Measurements from ENCODE around the gene ENPP1. TPM values are rescaled to one million over a fixed set of nuclear protein-coding genes. Genes with fewer than 3 reads are reported as not detected.

ENPP1 gene
- total and polyA plus RNA-seq, 7 experiments from 2014 or later, result 0.07 to 0.69 (median 0.21) TPM; not detected in 3

DNA sequence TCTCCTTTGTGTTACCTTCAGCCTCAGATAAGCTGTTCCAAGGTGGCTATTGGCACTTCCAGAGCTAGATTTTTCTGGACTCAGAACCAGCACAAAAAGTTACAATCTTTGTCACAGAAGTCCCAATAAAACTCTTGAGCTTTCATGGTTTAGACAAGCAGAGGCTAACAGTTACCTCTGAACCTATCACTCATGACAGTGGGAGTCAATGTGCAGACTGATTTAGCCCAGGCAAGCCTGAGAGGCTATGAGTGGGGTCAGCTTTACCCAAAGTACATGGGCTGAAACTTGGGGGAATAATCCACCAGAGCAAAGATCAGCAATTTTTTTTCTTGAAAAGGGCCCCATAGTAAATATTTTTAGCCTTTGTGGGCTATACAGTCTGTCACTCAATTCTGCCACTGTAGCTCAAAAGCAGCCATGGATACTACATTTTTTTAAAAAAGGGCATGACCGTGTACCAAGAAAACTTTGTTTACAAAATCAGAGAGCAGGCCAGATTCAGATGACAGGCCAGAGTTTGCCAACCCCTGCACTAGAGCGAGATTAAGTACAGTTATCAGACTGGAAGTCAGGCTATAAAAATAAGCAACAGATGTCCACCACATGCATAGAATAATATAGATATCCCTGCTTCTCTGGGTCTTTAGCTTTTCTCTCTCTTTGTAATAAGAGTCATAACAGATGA, 123.4 kb downstream of the ENPP1 start:
- Histone ChIP-seq H3K36me3 (ENCODE audit: control insufficient read depth in 2 of 3, insufficient read depth in 3 of 3, low read length in 3 of 3) (no peaks in the 10 kb centered on the region), H3K27ac (ENCODE audit: low read depth, low read length) (no peak overlapping the region), H3K4me1 (ENCODE audit: control insufficient read depth in 2 of 2, insufficient read depth in 2 of 2, low read length in 2 of 2) (no peaks in the 10 kb centered on the region), H3K27me3 (ENCODE audit: control insufficient read depth in 2 of 2, insufficient read depth in 2 of 2, low read length in 2 of 2) (no peaks in the 10 kb centered on the region), H3K9me3 (ENCODE audit: control insufficient read depth in 2 of 3, low read length in 3 of 3) (no peaks in the 10 kb centered on the region), H3K4me3 (ENCODE audit: low read length) (no peak overlapping the region)
- Mint-ChIP-seq H3K36me3 (no peaks in the 10 kb centered on the region), H3K9me3 (no peaks in the 10 kb centered on the region), H3K27me3 (peaks cover 0 to 35% (median 20%) of the 10 kb centered on the region in 5 donors), H3K27ac (no peak overlapping the region), H3K4me1 (no peaks in the 10 kb centered on the region), H3K4me3 (no peak overlapping the region)
- POLR2A ChIA-PET, result no interaction called here
- DNase-seq (no peak), ATAC-seq (no peak)
- intact Hi-C loops (cut with micrococcal nuclease), result no loop called here
- CTCF ChIA-PET, result no interaction called here

- Histone ChIP-seq H3K36me3 (ENCODE audit: control insufficient read depth in 2 of 3, insufficient read depth in 3 of 3, low read length in 3 of 3) (no peaks in the 10 kb centered on the region), H3K27me3 (ENCODE audit: control insufficient read depth in 2 of 2, insufficient read depth in 2 of 2, low read length in 2 of 2) (no peaks in the 10 kb centered on the region), H3K9me3 (ENCODE audit: control insufficient read depth in 2 of 3, low read length in 3 of 3) (no peaks in the 10 kb centered on the region), H3K27ac (ENCODE audit: low read depth, low read length) (no peak overlapping the region), H3K4me3 (ENCODE audit: low read length) (no peak overlapping the region), H3K4me1 (ENCODE audit: control insufficient read depth in 2 of 2, insufficient read depth in 2 of 2, low read length in 2 of 2) (no peaks in the 10 kb centered on the region)
- CTCF ChIA-PET, result no interaction called here
- no peak overlapping the region for H3K27ac Mint-ChIP-seq
- no peaks in the 10 kb centered on the region for H3K36me3 Mint-ChIP-seq
- intact Hi-C loops (cut with micrococcal nuclease), result no loop called here
- DNase-seq (no peak), ATAC-seq (no peak)
- no peaks in the 10 kb centered on the region for H3K4me1 Mint-ChIP-seq
- peaks cover under 1 to 28% (median 23%) of the 10 kb centered on the region in 5 donors for H3K27me3 Mint-ChIP-seq
- POLR2A ChIA-PET, result no interaction called here
- H3K4me3 Mint-ChIP-seq, result no peak overlapping the region
- H3K9me3 Mint-ChIP-seq, result peaks cover 0 to 2% (median 0%) of the 10 kb centered on the region in 11 donors
These were observed 128.3 kb downstream of the ENPP1 start for GRCh38 chr6:131936156-131936555.

DNA sequence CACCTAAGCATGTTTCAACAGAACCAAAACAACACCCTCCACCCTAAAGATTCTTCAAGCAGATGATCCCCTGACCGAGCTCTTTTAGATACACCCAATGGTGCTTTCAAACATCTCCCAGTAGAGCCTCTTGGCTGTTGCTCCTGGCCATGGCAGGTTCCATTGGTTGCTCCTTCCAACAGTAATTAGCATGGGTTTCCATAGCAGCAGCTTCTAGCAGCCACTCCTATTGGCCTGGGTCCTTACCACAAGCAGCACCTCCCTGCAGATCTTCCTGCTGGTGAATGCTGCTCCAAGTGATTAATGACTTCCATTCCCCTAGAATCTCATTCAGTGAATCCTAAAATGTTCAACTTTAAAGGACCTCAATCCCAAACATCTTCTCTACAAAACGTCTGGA, 129.4 kb downstream of the ENPP1 start:
- no peak overlapping the region for H3K4me3 Mint-ChIP-seq
- intact Hi-C loops (cut with micrococcal nuclease), result no loop called here
- POLR2A ChIA-PET, result no interaction called here
- H3K9me3 Mint-ChIP-seq, result peaks cover 0 to 2% (median 0%) of the 10 kb centered on the region in 11 donors
- no peak overlapping the region for H3K27ac Mint-ChIP-seq
- Histone ChIP-seq H3K27ac (ENCODE audit: low read depth, low read length) (no peak overlapping the region), H3K4me3 (ENCODE audit: low read length) (no peak overlapping the region), H3K9me3 (ENCODE audit: control insufficient read depth in 2 of 3, low read length in 3 of 3) (no peaks in the 10 kb centered on the region), H3K36me3 (ENCODE audit: control insufficient read depth in 2 of 3, insufficient read depth in 3 of 3, low read length in 3 of 3) (no peaks in the 10 kb centered on the region), H3K4me1 (ENCODE audit: control insufficient read depth in 2 of 2, insufficient read depth in 2 of 2, low read length in 2 of 2) (no peaks in the 10 kb centered on the region), H3K27me3 (ENCODE audit: control insufficient read depth in 2 of 2, insufficient read depth in 2 of 2, low read length in 2 of 2) (no peaks in the 10 kb centered on the region)
- ATAC-seq (no peak), DNase-seq (no peak)
- CTCF ChIA-PET, result no interaction called here
- peaks cover 0 to 24% (median 18%) of the 10 kb centered on the region in 5 donors for H3K27me3 Mint-ChIP-seq
- H3K4me1 Mint-ChIP-seq, result no peaks in the 10 kb centered on the region
- H3K36me3 Mint-ChIP-seq, result no peaks in the 10 kb centered on the region

DNA sequence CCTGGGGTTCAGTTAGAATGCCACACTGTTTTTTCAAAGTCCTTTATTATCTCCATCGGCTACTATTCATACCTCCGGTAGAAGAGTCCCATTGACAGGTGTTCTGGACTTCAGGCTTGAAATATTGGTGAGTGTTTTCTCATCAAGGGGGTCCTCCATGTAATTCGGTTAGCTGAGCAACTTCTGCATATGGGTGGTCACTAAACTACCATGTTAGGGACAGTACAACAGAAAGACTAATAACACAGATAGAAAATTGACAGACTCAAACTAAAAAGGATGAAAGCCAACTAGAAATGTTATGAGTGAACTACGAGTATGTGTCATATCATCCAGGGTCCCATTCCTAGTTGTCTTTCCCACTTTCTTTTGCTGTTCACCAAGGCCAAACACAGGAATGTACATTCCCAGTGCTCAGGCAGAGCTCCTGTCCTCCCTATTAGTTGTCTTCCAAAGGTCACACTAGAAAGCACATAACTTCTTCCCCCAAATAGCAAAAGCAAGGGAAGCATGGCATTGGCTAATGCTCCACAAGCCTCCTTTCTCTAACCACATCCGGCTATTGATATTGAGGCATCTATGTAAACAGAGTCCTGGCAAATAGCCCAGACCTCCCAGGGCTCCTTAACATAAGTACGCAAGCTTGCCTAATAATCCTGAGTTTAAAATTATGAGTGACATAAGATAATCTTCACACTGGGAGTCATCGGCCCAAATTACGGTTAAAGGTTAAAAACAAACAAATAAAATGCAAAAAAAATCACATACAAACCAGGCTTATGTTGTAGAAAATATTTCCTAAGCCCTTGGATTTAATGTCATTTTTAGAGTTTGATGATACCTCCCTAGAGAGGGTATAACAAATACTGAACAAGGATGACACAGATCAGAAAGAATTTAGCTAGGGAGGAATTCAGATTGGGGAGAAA, 130.1 kb downstream of the ENPP1 start:
- Histone ChIP-seq H3K36me3 (ENCODE audit: control insufficient read depth in 2 of 3, insufficient read depth in 3 of 3, low read length in 3 of 3) (no peaks in the 10 kb centered on the region), H3K4me1 (ENCODE audit: control insufficient read depth in 2 of 2, insufficient read depth in 2 of 2, low read length in 2 of 2) (no peaks in the 10 kb centered on the region), H3K27me3 (ENCODE audit: control insufficient read depth in 2 of 2, insufficient read depth in 2 of 2, low read length in 2 of 2) (no peaks in the 10 kb centered on the region), H3K9me3 (ENCODE audit: control insufficient read depth in 2 of 3, low read length in 3 of 3) (no peaks in the 10 kb centered on the region), H3K27ac (ENCODE audit: low read depth, low read length) (no peak overlapping the region), H3K4me3 (ENCODE audit: low read length) (no peak overlapping the region)
- ChIA-PET CTCF (no interaction called here), POLR2A (interaction anchor here (0.7 kb wide), 1 partner anchor 1040 kb away, joined by 3 read pairs; no protein-coding TSS in a partner anchor)
- Mint-ChIP-seq H3K9me3 (peaks cover 0 to 2% (median 0%) of the 10 kb centered on the region in 11 donors), H3K4me3 (no peak overlapping the region), H3K36me3 (no peaks in the 10 kb centered on the region), H3K27ac (no peak overlapping the region), H3K27me3 (peaks cover 0 to 20% (median 16%) of the 10 kb centered on the region in 5 donors), H3K4me1 (no peaks in the 10 kb centered on the region)
- intact Hi-C loops (cut with micrococcal nuclease), result no loop called here
- DNase-seq, result no peak
- no peak for ATAC-seq

Small RNAs within 50 kb of the gene (microRNA-seq; reads per million reads assigned to microRNA genes)
- not detected for gene MIR548H5 (ENCODE audit: borderline microRNAs expressed)

Other genes with a start within 250 kb of the ENPP1 start
- gene ARG1, start 234.8 kb upstream of the ENPP1 start, total RNA-seq, result not detected
- not detected for gene ARG1, start 234.8 kb upstream of the ENPP1 start, polyA plus RNA-seq
- gene MED23, start 179.8 kb upstream of the ENPP1 start, total RNA-seq, result 10 to 100 TPM; 35.7 to 59.1 (median 55.4) TPM
- gene MED23, start 179.8 kb upstream of the ENPP1 start, polyA plus RNA-seq, result 10 to 100 TPM; 11.1 to 16.7 TPM
- 1 to 10 TPM in 2 of 5 experiments, under 1 TPM in 3; 0.35 to 7.1 (median 0.51) TPM for gene ENPP3, start 170.7 kb upstream of the ENPP1 start, total RNA-seq
- under 1 TPM; 0.15 to 0.33 TPM for gene ENPP3, start 170.7 kb upstream of the ENPP1 start, polyA plus RNA-seq
- not detected for gene OR2A4, start 106.6 kb upstream of the ENPP1 start, total RNA-seq
- gene OR2A4, start 106.6 kb upstream of the ENPP1 start, polyA plus RNA-seq, result not detected
- gene CTAGE9, start 97.0 kb upstream of the ENPP1 start, total RNA-seq, result not detected
- gene CTAGE9, start 97.0 kb upstream of the ENPP1 start, polyA plus RNA-seq, result not detected
- gene CCN2, start 143.4 kb downstream of the ENPP1 start, total RNA-seq, result not detected
- not detected for gene CCN2, start 143.4 kb downstream of the ENPP1 start, polyA plus RNA-seq

Data from naive thymus-derived CD4-positive, alpha-beta T cell (primary cell).